Femur (tissue), 1 donor: ENCODE measurements around the gene ARMC5.
"Not testable (repeated sequence)": the region's sequence is repeated elsewhere in the genome, so short reads cannot be mapped to it uniquely, and the experiment has no call there.

Experiments used
- DNase-seq: peaks from one replicate; pipeline ENCODE4 v3.0.0-alpha.2; 2017

ARMC5 gene

GRCh38 chr16:31502981-31503380, 43.7 kb downstream of the ARMC5 start:
- no peak for DNase-seq

DNA sequence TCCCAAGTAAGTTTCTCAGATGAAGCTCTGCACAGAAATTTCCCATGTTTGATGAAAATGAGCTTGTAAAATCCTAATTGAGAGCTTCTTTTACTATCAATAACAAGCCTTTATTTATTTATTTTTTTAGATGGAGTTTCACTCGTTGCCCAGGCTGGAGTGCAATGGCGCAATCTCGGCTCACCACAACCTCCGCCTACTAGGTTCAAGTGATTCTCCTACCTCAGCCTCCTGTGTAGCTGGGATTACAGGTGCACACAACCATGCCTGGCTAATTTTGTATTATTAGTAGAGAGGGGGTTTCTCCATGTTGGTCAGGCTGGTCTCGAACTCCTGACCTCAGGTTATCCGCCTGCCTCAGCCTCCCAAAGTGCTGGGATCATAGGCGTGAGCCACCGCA, 44.3 kb downstream of the ARMC5 start:
- DNase-seq: not testable (repeated sequence)

- no peak for DNase-seq
Observed at GRCh38 chr16:31504159-31504558, 44.9 kb downstream of the ARMC5 start.

DNA sequence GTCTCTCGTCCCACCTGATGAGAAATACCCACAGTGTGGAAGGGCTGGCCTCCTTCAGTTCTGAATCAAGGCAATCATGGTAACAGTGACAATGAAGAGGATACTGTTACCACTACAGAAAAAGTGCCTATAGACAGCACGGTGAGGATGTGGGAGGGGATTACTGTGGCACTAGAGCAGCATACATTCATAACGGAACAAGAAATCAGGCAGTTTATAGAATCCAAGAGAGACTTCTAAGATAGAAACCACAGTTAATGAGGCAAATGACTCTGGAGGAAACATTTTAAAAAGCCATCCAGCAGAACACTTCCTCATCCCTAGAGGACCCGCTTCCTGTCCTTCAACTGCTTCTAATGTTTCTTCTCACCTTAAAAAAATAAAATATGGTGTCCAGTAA, 46.2 kb downstream of the ARMC5 start:
- DNase-seq: no peak

- DNase-seq: no peak
Observed at GRCh38 chr16:31507617-31507928, 48.3 kb downstream of the ARMC5 start.

DNA sequence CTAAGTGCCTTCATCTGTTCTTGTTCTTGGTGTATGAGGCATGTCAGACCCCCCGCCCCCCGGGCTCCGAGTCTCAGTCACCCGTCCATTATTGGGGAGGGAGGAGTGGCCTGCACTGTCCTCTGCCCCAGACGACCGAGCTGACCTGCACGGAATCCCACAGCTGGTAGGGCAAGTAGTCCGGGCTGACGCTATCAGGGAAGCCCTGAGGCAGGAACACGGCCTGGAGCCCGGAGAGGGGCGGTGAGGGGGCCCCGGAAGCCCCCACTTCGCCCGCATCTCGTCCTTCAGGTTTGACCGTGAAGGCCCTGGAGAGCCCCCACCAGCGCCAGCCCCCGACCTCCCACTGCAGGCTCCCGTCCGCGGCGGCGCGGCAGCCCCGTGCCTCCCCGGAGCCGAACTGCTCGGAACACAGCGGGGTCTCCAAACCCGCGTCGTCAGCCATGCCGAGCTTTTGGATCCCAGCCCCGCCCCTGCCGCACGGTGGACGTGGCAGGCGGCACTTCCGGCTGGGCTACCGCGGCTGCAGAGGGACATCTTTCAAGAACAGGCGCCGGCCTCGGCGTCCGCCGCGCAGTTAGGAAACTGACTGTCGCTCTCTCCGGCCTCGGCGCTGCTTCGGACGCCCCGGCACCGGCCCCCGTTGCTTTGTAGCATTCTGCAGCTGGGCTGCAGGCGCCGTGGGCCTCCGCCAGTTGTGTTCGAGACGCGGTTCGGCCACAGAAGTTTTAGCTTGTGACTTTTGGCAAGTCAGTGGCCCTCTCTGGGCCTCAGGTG, 48.8 kb downstream of the ARMC5 start, which contains the start of gene RUSF1:
TSS of gene RUSF1 (minus strand) at position 463 of the 777 bp plus-strand sequence. CDS start at position 445, 18 bp downstream.
- DNase-seq: peak; percentile 96

DNA sequence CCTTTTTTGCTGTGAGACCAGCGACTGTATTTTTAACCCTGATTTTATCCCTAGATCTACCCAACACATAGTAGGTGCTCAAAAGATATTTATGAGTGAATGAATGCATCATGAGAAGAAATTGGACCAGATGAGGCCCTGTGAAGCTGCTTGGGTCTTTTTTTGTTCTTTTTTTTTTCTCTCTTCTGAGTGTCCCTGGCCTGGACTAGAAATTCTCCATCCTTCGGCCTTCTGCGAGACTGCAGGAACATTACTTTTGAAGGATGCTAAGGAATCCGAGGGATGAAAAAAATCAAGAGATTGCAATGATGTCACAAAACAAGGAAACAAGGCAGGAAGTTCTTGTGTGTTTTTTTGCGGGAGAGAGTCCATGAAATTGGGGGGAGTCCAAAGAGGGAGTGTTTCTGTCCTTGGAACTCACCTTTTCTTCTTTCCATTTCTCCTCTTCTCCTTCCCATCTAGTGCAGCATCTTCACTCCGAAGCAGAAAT, 49.5 kb downstream of the ARMC5 start:
- no peak for DNase-seq

GRCh38 chr16:31513126-31513525, 53.8 kb downstream of the ARMC5 start:
- DNase-seq: no peak

GRCh38 chr16:31513884-31514283, 54.6 kb downstream of the ARMC5 start:
- DNase-seq: no peak
